ENCODE data around the gene HJURP.

The HJURP gene

DNA sequence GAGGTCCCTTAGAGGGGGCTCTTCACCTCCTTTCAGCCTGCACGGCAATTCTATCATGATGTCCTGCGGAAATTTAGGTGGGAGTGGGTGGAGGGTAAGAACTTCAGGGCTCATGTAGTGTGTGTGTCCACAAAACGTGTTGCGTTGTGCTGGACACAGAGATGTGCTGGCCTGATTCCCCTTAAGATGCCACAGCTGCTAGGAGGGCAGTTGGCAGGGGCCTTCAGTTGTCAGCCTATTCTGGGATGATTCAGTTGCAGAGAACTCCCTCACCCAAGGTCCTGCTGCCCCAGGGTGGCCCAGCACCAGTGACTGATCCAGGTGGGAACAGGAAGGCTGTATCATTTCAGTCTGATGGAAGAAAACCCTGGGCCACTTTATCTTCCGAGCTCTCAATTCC, 1.0 kb upstream of the HJURP start:
- TF ChIP-seq POLR2A (IDR thresholded peaks at IDR 0.05; ENCODE audit: low read depth, low read length) = no peak
- FAIRE-seq = no peak
- no peak for DNase-seq (ENCODE audit: insufficient read length, low spot score)

- TF ChIP-seq POLR2A (IDR thresholded peaks at IDR 0.05; ENCODE audit: low read depth, low read length) = no peak
- DNase-seq (ENCODE audit: insufficient read length, low spot score) (no peak), FAIRE-seq (no peak)
Measured at GRCh38 chr2:233853883-233854240, 473 bp downstream of the HJURP start.

DNA sequence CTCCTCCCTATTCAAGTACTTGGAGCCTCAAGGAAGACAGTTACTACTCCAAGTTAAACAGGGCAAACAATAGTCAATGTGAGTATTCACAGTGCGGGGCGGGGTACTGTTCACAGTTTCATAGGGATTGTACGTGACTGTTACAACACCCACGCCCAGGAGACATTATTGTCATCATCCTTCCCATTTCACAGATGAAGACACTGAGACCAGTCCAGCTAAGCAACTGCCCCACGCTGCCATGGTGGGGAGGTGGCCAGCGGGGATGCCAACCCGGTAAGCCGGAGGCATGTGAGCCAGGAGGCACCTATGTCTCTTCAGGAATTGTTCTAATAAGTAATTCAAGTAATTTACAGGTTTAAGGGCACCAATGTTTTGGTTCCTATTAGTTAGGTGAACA, 982 bp downstream of the HJURP start:
- TF ChIP-seq POLR2A (IDR thresholded peaks at IDR 0.05; ENCODE audit: low read depth, low read length) = no peak
- DNase-seq (ENCODE audit: insufficient read length, low spot score) (no peak), FAIRE-seq (no peak)

GRCh38 chr2:233852056-233852455, 2.3 kb downstream of the HJURP start:
- FAIRE-seq = no peak
- TF ChIP-seq POLR2A (IDR thresholded peaks at IDR 0.05; ENCODE audit: low read depth, low read length) = no peak
- no peak for DNase-seq (ENCODE audit: insufficient read length, low spot score)

- no peak for TF ChIP-seq POLR2A (IDR thresholded peaks at IDR 0.05; ENCODE audit: low read depth, low read length)
- no peak for FAIRE-seq
- no peak for DNase-seq (ENCODE audit: insufficient read length, low spot score)
Measured at GRCh38 chr2:233851169-233851568, 3.2 kb downstream of the HJURP start.

DNA sequence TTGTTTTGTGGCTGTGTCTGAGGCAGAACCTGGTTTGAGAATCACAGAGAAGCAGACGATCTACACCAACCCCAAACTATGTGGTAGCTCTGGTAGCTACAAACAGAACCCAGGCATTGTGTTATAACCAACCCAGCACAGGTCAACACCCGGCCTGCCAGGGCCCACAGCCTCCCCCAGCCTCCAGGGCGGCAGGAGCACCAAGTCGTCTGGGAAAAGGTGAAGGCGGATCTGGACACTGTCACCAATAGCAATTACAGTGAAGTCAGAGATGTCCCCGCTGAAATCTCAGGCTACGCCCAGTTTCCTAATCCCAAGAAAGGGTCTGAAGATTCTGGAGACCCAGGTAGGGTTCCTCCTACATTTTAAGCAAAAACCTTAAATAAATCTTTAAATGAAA, 3.6 kb downstream of the HJURP start:
- DNase-seq (ENCODE audit: insufficient read length, low spot score) (no peak), FAIRE-seq (no peak)
- TF ChIP-seq POLR2A (IDR thresholded peaks at IDR 0.05; ENCODE audit: low read depth, low read length) = no peak

GRCh38 chr2:233849607-233850271, 4.6 kb downstream of the HJURP start:
- DNase-seq (ENCODE audit: insufficient read length, low spot score) (no peak), FAIRE-seq (no peak)
- no peak for TF ChIP-seq POLR2A (IDR thresholded peaks at IDR 0.05; ENCODE audit: low read depth, low read length)

DNA sequence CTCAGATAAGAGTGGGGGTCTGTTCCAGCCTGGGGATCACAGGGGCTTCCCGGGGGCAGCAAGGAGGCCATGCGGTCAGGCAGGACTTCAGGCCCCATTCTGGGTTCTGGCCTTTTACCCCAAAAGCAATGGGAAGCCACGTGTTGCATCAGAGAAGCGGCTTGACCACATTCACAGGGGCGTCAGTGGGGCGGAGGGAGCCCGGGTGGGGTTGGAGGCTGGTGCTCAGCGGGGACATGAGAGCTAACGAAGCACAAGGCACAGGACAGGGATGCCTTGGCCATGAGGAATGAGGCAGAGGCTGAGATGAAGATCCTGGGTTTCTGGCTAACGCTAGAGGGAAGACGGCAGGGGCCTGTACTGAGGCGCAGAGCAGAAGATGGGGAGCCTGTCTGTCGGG, 6.1 kb downstream of the HJURP start:
- DNase-seq (ENCODE audit: insufficient read length, low spot score) (no peak), FAIRE-seq (no peak)
- no peak for TF ChIP-seq POLR2A (IDR thresholded peaks at IDR 0.05; ENCODE audit: low read depth, low read length)

DNA sequence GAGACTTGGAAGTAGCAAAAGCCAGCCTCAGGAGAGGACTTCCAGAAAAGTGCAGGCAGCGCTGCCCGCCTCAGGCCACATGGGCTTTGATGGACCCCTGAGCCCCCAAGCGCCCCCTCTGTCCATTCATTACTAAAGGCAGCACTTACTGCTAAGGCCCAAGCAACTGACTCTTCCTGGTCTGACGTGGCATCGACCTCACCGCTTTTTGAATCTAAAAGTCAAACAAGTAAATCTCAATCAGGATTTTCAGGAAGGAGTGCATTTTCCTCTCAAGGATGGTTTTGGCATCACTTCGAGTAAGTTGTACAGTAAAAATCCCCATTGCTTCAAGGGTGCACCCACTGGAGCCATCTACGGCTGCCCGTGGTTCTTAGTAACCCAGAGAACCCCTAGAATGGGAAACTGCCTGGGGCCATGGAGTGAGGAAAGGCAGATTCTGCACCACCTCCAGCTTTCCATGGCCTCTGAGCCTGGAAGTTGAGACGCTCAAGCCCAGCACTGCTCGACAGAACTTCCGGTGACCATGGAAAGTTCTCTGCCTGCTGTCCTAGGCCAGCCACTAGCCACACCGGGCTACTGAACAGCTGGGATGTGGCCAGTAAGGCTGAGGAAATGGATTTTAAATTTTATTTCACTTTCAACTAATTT, 7.0 kb downstream of the HJURP start:
- DNase-seq (ENCODE audit: insufficient read length, low spot score) (no peak), FAIRE-seq (no peak)
- TF ChIP-seq POLR2A (IDR thresholded peaks at IDR 0.05; ENCODE audit: low read depth, low read length) = no peak

- DNase-seq (ENCODE audit: insufficient read length, low spot score) (no peak), FAIRE-seq (no peak)
- no peak for TF ChIP-seq POLR2A (IDR thresholded peaks at IDR 0.05; ENCODE audit: low read depth, low read length)
Measured at GRCh38 chr2:233846387-233847247, 7.7 kb downstream of the HJURP start.

DNA sequence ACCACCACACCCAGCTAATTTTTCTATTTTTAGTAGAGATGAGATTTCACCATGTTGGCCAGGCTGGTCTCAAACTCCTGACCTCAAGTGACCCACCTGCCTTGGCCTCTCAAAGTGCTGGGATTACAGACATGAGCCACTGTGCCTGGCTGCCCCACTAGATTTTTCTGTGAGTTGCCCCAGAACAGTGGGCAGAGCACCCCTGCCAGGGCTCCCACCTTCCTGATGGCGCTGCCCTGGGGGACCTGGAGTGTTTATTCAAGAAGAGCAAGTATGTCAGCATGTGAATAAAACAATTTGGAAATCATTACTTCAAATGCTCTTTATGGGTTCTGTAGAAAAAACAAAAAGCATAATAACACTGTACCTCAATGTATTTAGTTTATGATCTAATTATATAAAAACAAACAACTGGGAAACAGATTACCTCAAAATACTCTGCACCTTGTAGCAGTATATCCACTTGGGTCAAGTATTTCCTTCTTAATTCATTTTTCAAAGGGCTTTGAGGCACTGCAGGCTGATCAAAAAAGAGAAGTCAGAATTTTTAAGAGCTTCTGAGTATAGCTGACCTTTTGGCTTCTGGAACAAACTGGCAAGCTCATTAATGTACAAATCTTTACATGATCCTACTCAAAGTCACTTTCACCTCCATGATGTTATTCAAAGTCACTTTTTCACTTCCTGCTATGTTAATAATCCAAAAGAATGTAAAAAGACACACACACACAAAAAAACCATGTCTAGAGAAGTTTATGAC, 8.9 kb downstream of the HJURP start:
- no peak for TF ChIP-seq POLR2A (IDR thresholded peaks at IDR 0.05; ENCODE audit: low read depth, low read length)
- FAIRE-seq (no peak), DNase-seq (ENCODE audit: insufficient read length, low spot score) (no peak)

DNA sequence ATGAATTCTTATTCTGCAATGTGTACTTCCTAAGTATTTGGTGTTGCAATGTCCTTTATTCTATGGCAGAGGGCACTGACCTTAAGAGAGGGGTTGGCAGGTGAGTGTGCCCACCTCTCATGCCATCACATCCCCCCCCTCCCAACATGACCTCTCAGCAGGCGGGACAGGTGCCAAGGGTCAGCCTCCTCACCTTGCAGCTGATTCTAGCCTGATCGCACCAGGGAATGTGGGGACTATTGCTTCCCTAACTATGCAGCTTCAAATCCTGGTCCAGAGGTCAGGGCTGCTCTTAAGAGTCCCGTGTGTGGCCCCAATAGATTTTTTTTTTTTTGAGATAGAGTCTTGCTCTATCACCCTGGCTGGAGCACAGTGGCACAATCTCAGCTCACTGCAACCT, 9.5 kb downstream of the HJURP start:
- DNase-seq (ENCODE audit: insufficient read length, low spot score) (no peak), FAIRE-seq (no peak)
- no peak for TF ChIP-seq POLR2A (IDR thresholded peaks at IDR 0.05; ENCODE audit: low read depth, low read length)

- no peak for TF ChIP-seq POLR2A (IDR thresholded peaks at IDR 0.05; ENCODE audit: low read depth, low read length)
- no peak for FAIRE-seq
Measured at GRCh38 chr2:233844064-233844807, 10.1 kb downstream of the HJURP start.

More at GRCh38 chr2:233844064-233844807, 10.1 kb downstream of the HJURP start:
- DNase-seq (ENCODE audit: insufficient read length, low spot score) = no peak
